IPS-20b (cell line): ENCODE data around the gene FAM83F.

ENCODE experiments used
- H3K27ac ChIP-seq: one replicate; pipeline ENCODE4 v1.5.1; 2013; ENCODE audit warnings: low read length
- H3K27me3 ChIP-seq: 2 replicates; pipeline ENCODE4 v1.6.1; 2013; ENCODE audit warnings: mild to moderate bottlenecking, low read length, inconsistent platforms; ENCODE audit not compliant: insufficient read depth
- H3K36me3 ChIP-seq: 2 replicates; pipeline ENCODE4 v1.6.1; 2013; ENCODE audit warnings: low read depth, mild to moderate bottlenecking, inconsistent platforms, low read length, moderate library complexity; ENCODE audit not compliant: insufficient read depth
- H3K4me1 ChIP-seq: 2 replicates; pipeline ENCODE4 v1.6.1; 2013; ENCODE audit warnings: mild to moderate bottlenecking, control low read depth, inconsistent platforms, low read length, moderate library complexity; ENCODE audit not compliant: insufficient read depth
- H3K4me3 ChIP-seq: 2 replicates; pipeline ENCODE4 v1.5.1; 2013; ENCODE audit warnings: mild to moderate bottlenecking, low read length, inconsistent platforms
- H3K9ac ChIP-seq: 2 replicates; pipeline ENCODE4 v1.6.1; 2013; ENCODE audit warnings: low read depth, mild to moderate bottlenecking, inconsistent platforms, low read length, moderate library complexity
- H3K9me3 ChIP-seq: 2 replicates; pipeline ENCODE4 v1.6.1; 2013; ENCODE audit warnings: mild to moderate bottlenecking, low read depth, low read length, inconsistent platforms; ENCODE audit not compliant: insufficient read depth

FAM83F gene

DNA sequence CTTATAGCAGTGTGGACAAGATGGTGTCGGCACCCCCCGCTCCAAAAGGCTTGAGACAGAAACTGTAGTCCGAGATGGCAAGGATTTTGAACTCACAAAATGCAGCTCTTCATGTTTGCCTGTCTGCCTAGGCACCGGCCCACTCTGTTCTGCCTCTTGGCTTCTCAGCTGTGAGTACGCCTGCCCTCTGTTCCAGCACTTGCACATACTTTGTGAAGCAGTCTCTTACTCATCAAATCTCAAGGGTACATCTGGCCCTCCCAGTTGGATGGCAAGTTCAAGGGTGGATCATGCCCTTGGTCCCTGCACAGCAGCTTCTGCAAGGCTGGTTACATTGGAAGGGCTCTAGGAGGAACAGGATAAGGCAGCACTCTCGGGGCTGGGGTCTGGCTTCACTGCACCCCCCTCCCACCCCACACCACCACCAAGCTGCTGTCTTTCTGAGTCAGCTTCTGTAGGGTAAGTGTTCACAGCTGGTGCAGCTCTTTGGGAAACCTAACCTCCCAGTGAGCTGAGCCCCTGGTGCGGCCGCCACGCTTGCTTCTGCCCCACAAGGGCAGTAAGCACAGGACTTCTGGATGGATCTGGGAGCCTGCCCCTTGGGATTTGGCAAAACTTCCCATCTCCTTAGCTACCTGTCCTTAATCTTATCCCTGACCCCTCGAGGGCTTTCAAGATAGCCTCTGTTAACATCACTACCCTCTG is 37.2 kb downstream of the FAM83F start:
- no peaks in the 10 kb centered on the region for H3K27me3 ChIP-seq
- H3K36me3 ChIP-seq = no peaks in the 10 kb centered on the region
- no peaks in the 10 kb centered on the region for H3K9me3 ChIP-seq
- H3K4me1 ChIP-seq = peaks cover 4% of the 10 kb centered on the region; the same call in 1 of the 2 replicates
- no peak overlapping the region for H3K9ac ChIP-seq
- H3K27ac ChIP-seq = no peak overlapping the region
- no peak overlapping the region for H3K4me3 ChIP-seq

DNA sequence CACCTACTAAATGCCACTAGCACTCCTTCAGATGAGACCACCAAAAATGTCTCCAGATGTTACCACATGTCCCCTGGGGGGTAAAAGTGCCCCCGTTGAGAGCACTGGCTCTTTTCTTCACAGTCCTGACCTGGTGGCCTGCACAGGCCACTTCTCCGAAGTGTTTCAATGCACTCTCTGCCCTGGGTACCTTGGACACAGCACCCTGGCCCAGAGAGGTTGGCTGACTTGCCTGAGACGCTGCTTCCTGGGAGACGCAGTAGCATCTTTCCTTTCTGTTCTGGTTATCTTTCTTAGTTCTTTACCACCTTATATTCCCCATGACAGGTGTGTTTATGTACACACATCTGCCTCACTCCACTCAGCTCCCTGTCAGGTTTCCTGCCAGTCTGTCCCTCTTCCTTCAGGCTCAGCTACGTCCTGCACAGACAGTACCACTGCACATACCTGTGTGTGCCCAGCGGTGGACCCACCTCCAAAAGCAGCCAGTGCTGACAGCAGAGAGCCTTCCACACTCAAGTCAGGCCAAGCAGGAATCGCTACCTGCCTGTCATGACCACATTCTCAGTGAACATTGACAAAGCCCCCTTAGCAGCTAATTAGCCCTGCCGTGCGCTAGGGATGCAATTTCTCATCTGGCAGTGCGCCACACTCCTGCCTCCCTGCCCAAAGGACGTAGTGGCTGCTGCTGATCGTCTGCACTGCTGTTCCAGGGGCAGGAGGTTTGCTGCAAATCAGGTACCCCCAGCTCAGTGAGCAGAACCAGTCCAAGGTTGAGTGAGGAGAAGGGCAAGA is 39.0 kb downstream of the FAM83F start:
- Histone ChIP-seq H3K4me1 (peaks cover 4% of the 10 kb centered on the region; the same call in 1 of the 2 replicates), H3K9me3 (no peaks in the 10 kb centered on the region), H3K4me3 (no peak overlapping the region), H3K27me3 (peaks cover 10% of the 10 kb centered on the region), H3K36me3 (no peaks in the 10 kb centered on the region), H3K27ac (no peak overlapping the region), H3K9ac (no peak overlapping the region)

DNA sequence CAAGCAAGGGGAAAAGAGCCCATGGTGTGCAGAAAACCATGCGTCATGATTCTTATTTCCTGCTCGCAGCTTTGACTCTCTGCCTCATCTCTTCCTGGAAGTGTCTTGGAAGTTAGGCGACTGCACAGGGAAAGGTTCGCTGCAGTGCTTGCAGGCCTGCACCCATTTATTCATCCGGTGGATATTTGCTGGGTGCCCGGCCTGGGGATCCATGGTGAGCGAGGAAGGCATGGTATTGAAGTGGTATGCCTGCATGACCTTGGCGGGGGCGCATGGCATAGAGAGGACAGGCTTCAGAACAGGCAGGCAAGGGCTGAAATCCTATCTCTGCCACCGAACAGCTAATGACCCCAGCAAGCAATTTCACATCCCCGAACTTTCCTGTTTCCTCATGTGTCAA is 40.6 kb downstream of the FAM83F start:
- Histone ChIP-seq H3K9ac (no peak overlapping the region), H3K9me3 (no peaks in the 10 kb centered on the region), H3K36me3 (no peaks in the 10 kb centered on the region), H3K4me3 (no peak overlapping the region), H3K27me3 (peaks cover 26% of the 10 kb centered on the region), H3K27ac (no peak overlapping the region), H3K4me1 (peaks cover 4% of the 10 kb centered on the region; the same call in 1 of the 2 replicates)

- Histone ChIP-seq H3K27ac (no peak overlapping the region), H3K9ac (no peak overlapping the region), H3K27me3 (peaks cover 33% of the 10 kb centered on the region)
These were observed 41.4 kb downstream of the FAM83F start for GRCh38 chr22:40036126-40036525.

GRCh38 chr22:40036591-40037225 is 42.0 kb downstream of the FAM83F start:
- Histone ChIP-seq H3K36me3 (no peaks in the 10 kb centered on the region), H3K9ac (no peak overlapping the region), H3K9me3 (no peaks in the 10 kb centered on the region), H3K4me1 (no peaks in the 10 kb centered on the region), H3K4me3 (no peak overlapping the region), H3K27me3 (peaks cover 39% of the 10 kb centered on the region), H3K27ac (no peak overlapping the region)

More at GRCh38 chr22:40036126-40036525, 41.4 kb downstream of the FAM83F start:
- H3K4me1 ChIP-seq = no peaks in the 10 kb centered on the region; the same call in 1 of the 2 replicates
- no peak overlapping the region for H3K4me3 ChIP-seq
- H3K9me3 ChIP-seq = no peaks in the 10 kb centered on the region
- no peaks in the 10 kb centered on the region for H3K36me3 ChIP-seq

DNA sequence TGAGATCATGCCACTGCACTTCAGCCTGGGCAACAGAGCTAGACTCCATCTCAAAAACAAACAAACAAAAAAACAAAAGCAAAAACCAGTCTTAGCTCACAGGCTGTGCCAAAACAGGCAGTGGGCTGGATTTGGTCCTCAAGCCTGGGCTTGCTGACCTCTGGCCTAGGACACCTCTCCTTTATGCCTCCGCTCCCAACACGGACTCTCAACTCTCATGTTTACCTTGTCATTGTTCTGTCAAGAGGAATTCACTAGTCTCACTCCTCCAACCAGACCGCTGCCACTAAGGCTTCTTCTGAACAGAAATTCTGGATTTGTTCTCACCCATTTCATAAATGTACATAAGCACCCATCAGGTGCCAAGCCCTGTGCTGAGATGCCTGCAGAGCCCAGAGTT is 42.6 kb downstream of the FAM83F start:
- Histone ChIP-seq H3K36me3 (no peaks in the 10 kb centered on the region), H3K4me3 (no peak overlapping the region), H3K4me1 (no peaks in the 10 kb centered on the region), H3K9me3 (no peaks in the 10 kb centered on the region), H3K27me3 (peaks cover 45% of the 10 kb centered on the region), H3K9ac (no peak overlapping the region), H3K27ac (no peak overlapping the region)

DNA sequence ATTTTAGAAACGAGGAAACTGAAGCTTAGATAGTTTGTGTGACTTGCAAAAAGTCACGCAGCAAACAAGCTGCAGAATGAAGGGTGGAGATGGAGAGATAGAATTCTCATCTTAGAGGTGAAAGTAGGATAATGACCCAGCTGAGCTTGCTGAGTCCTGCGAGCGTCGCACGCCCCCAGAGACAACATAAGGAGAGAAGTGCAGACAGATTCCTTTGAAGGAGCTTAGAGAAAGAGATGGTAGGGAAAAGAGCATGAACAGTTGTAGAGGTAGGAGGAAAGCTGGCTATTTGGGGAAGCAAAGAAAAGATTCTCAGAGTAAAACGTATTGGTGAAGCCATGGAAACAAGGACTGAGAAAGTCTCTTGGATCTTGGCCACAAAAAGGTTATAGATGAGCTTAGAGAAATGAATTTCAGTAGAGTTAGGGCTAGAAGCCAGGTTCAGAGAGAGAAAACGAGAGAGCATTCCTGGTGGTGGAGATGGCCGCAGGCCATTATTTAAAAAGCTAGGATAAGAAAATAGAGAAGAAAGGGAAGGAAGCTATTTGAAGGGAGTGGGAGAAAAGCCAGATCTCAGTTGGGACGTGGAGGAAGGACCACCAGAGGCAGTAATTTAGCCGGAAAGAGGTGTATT is 44.8 kb downstream of the FAM83F start:
- Histone ChIP-seq H3K27me3 (peaks cover 48% of the 10 kb centered on the region), H3K9ac (no peak overlapping the region), H3K4me3 (no peak overlapping the region), H3K36me3 (no peaks in the 10 kb centered on the region), H3K4me1 (peaks cover 3% of the 10 kb centered on the region; the same call in 1 of the 2 replicates), H3K27ac (no peak overlapping the region), H3K9me3 (no peaks in the 10 kb centered on the region)

- no peak overlapping the region for H3K4me3 ChIP-seq
- H3K27ac ChIP-seq = no peak overlapping the region
- H3K27me3 ChIP-seq = peaks cover 49% of the 10 kb centered on the region
These were observed 46.2 kb downstream of the FAM83F start for GRCh38 chr22:40040927-40041326.

GRCh38 chr22:40041366-40042137 is 46.8 kb downstream of the FAM83F start:
- Histone ChIP-seq H3K27ac (no peak overlapping the region), H3K27me3 (peaks cover 53% of the 10 kb centered on the region), H3K9me3 (no peaks in the 10 kb centered on the region), H3K4me1 (peaks cover 9% of the 10 kb centered on the region; the same call in 1 of the 2 replicates), H3K4me3 (no peak overlapping the region), H3K9ac (no peak overlapping the region), H3K36me3 (no peaks in the 10 kb centered on the region)

More at GRCh38 chr22:40040927-40041326, 46.2 kb downstream of the FAM83F start:
- Histone ChIP-seq H3K9ac (no peak overlapping the region), H3K4me1 (peaks cover 6% of the 10 kb centered on the region; the same call in 1 of the 2 replicates), H3K9me3 (no peaks in the 10 kb centered on the region), H3K36me3 (no peaks in the 10 kb centered on the region)

- Histone ChIP-seq H3K9me3 (no peaks in the 10 kb centered on the region), H3K4me3 (no peak overlapping the region), H3K4me1 (peaks cover 9% of the 10 kb centered on the region; the same call in 1 of the 2 replicates), H3K27ac (no peak overlapping the region), H3K36me3 (no peaks in the 10 kb centered on the region), H3K27me3 (peaks cover 53% of the 10 kb centered on the region), H3K9ac (no peak overlapping the region)
These were observed 47.6 kb downstream of the FAM83F start for GRCh38 chr22:40042312-40042711.

- Histone ChIP-seq H3K27me3 (peaks cover 50% of the 10 kb centered on the region), H3K27ac (no peak overlapping the region), H3K4me3 (no peak overlapping the region), H3K4me1 (peaks cover 9% of the 10 kb centered on the region; the same call in 1 of the 2 replicates), H3K9me3 (no peaks in the 10 kb centered on the region), H3K36me3 (no peaks in the 10 kb centered on the region), H3K9ac (no peak overlapping the region)
These were observed 48.3 kb downstream of the FAM83F start for GRCh38 chr22:40043081-40043480.
